A673 (cell line): ENCODE measurements around the gene FGFR4. TPM values are rescaled to one million over a fixed set of nuclear protein-coding genes. Genes with fewer than 3 reads are reported as not detected.

ENCODE experiments used
- BruUV-seq: library from RNA; stranded (reverse); fragments of 400-500 nt; replicated peaks from 2 replicates; lab custom pipeline; 2021; lab: Mats Ljungman, UMichigan
- CTCF ChIA-PET: fragments of 300-600 bp; sonication (Branson Sonifier 250); formaldehyde crosslinking; loops from one replicate; lab custom pipeline; 2022; ENCODE audit warnings: antibody characterized with exemption; lab: Charles Lee
- POLR2A ChIA-PET: fragments of 300-600 bp; sonication (Branson Sonifier 250); formaldehyde crosslinking; loops from one replicate; lab custom pipeline; 2022; ENCODE audit warnings: antibody characterized with exemption; ENCODE audit not compliant: low non-redundant PET; lab: Charles Lee
- DNase-seq: peaks from one replicate; pipeline ENCODE4 v3.0.0-alpha.2; 2015; ENCODE audit warnings: low spot score
- H3K27ac ChIP-seq: fragments of 200-600 bp; sonication (generic); 2 replicates; pipeline ENCODE4 v1.5.1; 2016; ENCODE audit warnings: mixed run types, low read depth, mild to moderate bottlenecking, mixed read lengths, antibody characterized with exemption, low read length; ENCODE audit not compliant: poor library complexity, severe bottlenecking
- H3K27me3 ChIP-seq: fragments of 200-600 bp; sonication (generic); replicated peaks from 2 replicates; pipeline ENCODE4 v1.6.1; 2017; ENCODE audit warnings: mixed run types, low read depth, mild to moderate bottlenecking, mixed read lengths, antibody characterized with exemption, low read length; ENCODE audit not compliant: insufficient read depth, poor library complexity
- H3K36me3 ChIP-seq: fragments of 200-600 bp; sonication (generic); 2 replicates; pipeline ENCODE4 v1.6.1; 2016; ENCODE audit warnings: mixed run types, mild to moderate bottlenecking, mixed read lengths, antibody characterized with exemption, low read length; ENCODE audit not compliant: insufficient read depth, poor library complexity, severe bottlenecking
- H3K4me1 ChIP-seq: fragments of 200-600 bp; sonication (generic); 2 replicates; pipeline ENCODE4 v1.6.1; 2017; ENCODE audit warnings: mixed run types, mild to moderate bottlenecking, mixed read lengths, antibody characterized with exemption, low read length; ENCODE audit not compliant: insufficient read depth, poor library complexity, severe bottlenecking
- H3K4me3 ChIP-seq: fragments of 200-600 bp; sonication (generic); 2 replicates; pipeline ENCODE4 v1.5.1; 2016; ENCODE audit warnings: low read depth, mixed run types, mild to moderate bottlenecking, mixed read lengths, low read length; ENCODE audit not compliant: poor library complexity, severe bottlenecking
- H3K9me3 ChIP-seq: fragments of 200-600 bp; sonication (generic); 2 replicates; pipeline ENCODE4 v1.6.1; 2016; ENCODE audit warnings: mixed run types, low read depth, mild to moderate bottlenecking, mixed read lengths, antibody characterized with exemption, low read length; ENCODE audit not compliant: poor library complexity, severe bottlenecking
- CTCF ChIP-seq: fragments of 300-800, 200-600 bp; sonication (generic); conservative IDR thresholded peaks from 2 replicates; pipeline ENCODE4 v1.5.1; 2017; ENCODE audit warnings: low read depth, mild to moderate bottlenecking, antibody characterized with exemption, low read length, moderate library complexity, mixed read lengths
- EZH2 ChIP-seq: fragments of 200-600 bp; sonication (generic); IDR thresholded peaks from 2 replicates; pipeline ENCODE4 v1.6.1; 2017; ENCODE audit warnings: borderline replicate concordance, low read depth, mild to moderate bottlenecking, mixed read lengths, antibody characterized with exemption, low read length; ENCODE audit not compliant: poor library complexity, severe bottlenecking
- intact Hi-C: fragments of 100-400 bp; cut with micrococcal nuclease; formaldehyde crosslinking; loops from one replicate; pipeline ENCODE4 v1.10.0; 2022; ENCODE audit not compliant: unreplicated experiment
- total RNA-seq: library from RNA; stranded (reverse); gene quantifications from 2 replicates; pipeline ENCODE4 v1.2.3, GENCODE V29; 2021

Gene FGFR4
- total RNA-seq, 1 experiment from 2014 or later: 17.2 TPM

- H3K9me3 ChIP-seq: no peaks in the 10 kb centered on the region
- no peak overlapping the region for H3K27ac ChIP-seq
- H3K36me3 ChIP-seq: peaks cover 15% of the 10 kb centered on the region
- ChIA-PET CTCF (interaction anchor here (0.6 kb wide), 1 partner anchor 11 kb away, joined by 4 read pairs; no protein-coding TSS in a partner anchor), POLR2A (no interaction called here)
- no peak for DNase-seq
- no peak overlapping the region for H3K4me3 ChIP-seq
- intact Hi-C loops: no loop called here
- no peaks in the 10 kb centered on the region for H3K27me3 ChIP-seq
- no TSS peak for BruUV-seq
- TF ChIP-seq CTCF (no peak), EZH2 (no peak)
- H3K4me1 ChIP-seq: peaks cover 18% of the 10 kb centered on the region
These were observed 44.8 kb downstream of the FGFR4 start for GRCh38 chr5:177131352-177132135.

GRCh38 chr5:177132136-177133095 is 45.7 kb downstream of the FGFR4 start:
- Histone ChIP-seq H3K27ac (no peak overlapping the region), H3K27me3 (no peaks in the 10 kb centered on the region), H3K4me1 (peaks cover 26% of the 10 kb centered on the region), H3K4me3 (no peak overlapping the region), H3K36me3 (peaks cover 24% of the 10 kb centered on the region), H3K9me3 (no peaks in the 10 kb centered on the region)
- CTCF ChIA-PET: no interaction called here
- TF ChIP-seq CTCF (no peak), EZH2 (no peak)
- intact Hi-C loops: no loop called here
- POLR2A ChIA-PET: no interaction called here
- DNase-seq: no peak
- BruUV-seq: no TSS peak

- peak within 1 kb of the TSS; percentile 76 for H3K27ac ChIP-seq
- H3K36me3 ChIP-seq: peaks cover 32% of the 10 kb centered on the region
- H3K9me3 ChIP-seq: no peaks in the 10 kb centered on the region
- BruUV-seq: no TSS peak
- ChIA-PET POLR2A (no interaction called here), CTCF (interaction anchor here (1.0 kb wide), 1 partner anchor 46 kb away, joined by 3 read pairs; the partner anchor contains the start of gene FGFR4)
- intact Hi-C loops: no loop called here
- no peaks in the 10 kb centered on the region for H3K27me3 ChIP-seq
- H3K4me1 ChIP-seq: peaks cover 26% of the 10 kb centered on the region
- DNase-seq: peak; percentile 87
- H3K4me3 ChIP-seq: peak within 1 kb of the TSS; percentile 82
- TF ChIP-seq CTCF: no peak
- no peak for TF ChIP-seq EZH2
These were observed 46.6 kb downstream of the FGFR4 start, which contains the start of gene NSD1 for GRCh38 chr5:177133096-177133852. NSD1 (plus strand) TSS chr5:177133773; CDS start chr5:177135104, 1,331 bp downstream.
